Body of pancreas (tissue), 4 donors: Measurements from ENCODE around the gene DIP2B. TPM values are rescaled to one million over a fixed set of nuclear protein-coding genes. Genes with fewer than 3 reads are reported as not detected.

Source experiments
- ATAC-seq: fragments of 150-250 bp; one replicate; pipeline ENCODE4 v1.9.1; 2016
- DNase-seq, 4 donors: peaks; one replicate each; pipeline ENCODE4 v3.0.0-alpha.2; 2019
- H3K27ac ChIP-seq, 4 donors: fragments of 200-600 bp; sonication (generic); 1 replicate in 3 of 4; 2 replicates in 1 of 4; pipeline versions ENCODE4 v1.5.1 to v1.6.1; 2016 to 2019; ENCODE audit warnings: mild to moderate bottlenecking in 1 of 4, mixed read lengths in 1 of 4, moderate library complexity in 1 of 4
- H3K27me3 ChIP-seq, 2 donors: fragments of 200-600 bp; sonication (generic); one replicate each; pipeline ENCODE4 v1.6.0; 2016; ENCODE audit warnings: mild to moderate bottlenecking in 1 of 2
- H3K36me3 ChIP-seq, 2 donors: fragments of 200-600 bp; sonication (generic); replicated peaks in 1 of 2; 2 replicates each; pipeline ENCODE4 v1.5.1; 2016; ENCODE audit warnings: low read depth in 2 of 2; ENCODE audit not compliant: insufficient read depth in 1 of 2
- H3K4me1 ChIP-seq: fragments of 200-600 bp; sonication (generic); one replicate; pipeline ENCODE4 v1.6.0; 2016
- H3K4me3 ChIP-seq, 2 donors: fragments of 200-600 bp; sonication (generic); 1 replicate in 1 of 2; 2 replicates in 1 of 2; pipeline ENCODE4 v1.5.1; 2016 to 2019
- H3K9me3 ChIP-seq, 3 donors: fragments of 200-600 bp; sonication (generic); 1 replicate in 2 of 3; 2 replicates in 1 of 3; pipeline ENCODE4 v1.5.1; 2016
- POLR2A ChIP-seq, 3 donors: fragments of 450-650 bp; IDR thresholded peaks; one replicate each; pipeline ENCODE4 v1.6.1; 2016; ENCODE audit warnings: antibody characterized with exemption in 3 of 3, mild to moderate bottlenecking in 2 of 3
- WGBS, 2 donors: methylation state at CpG; one replicate each; pipeline ENCODE4 v1.1.5; 2017; 5-methylcytosine and 5-hydroxymethylcytosine counted together
- intact Hi-C: fragments of 100-400 bp; cut with DNase I; formaldehyde crosslinking; loops from one replicate; pipeline ENCODE4 v1.15.1; 2023
- total RNA-seq, 2 donors: library from RNA; depleted of rRNA; stranded (reverse); fragments of >200 nt; gene quantifications; one replicate each; pipeline ENCODE4 v1.1.0, GENCODE V29; 2016
- TF ChIP-seq, protein P1 (sequence below), 7 experiments: fragments of 450-650 bp in 4 of 7; fragments of 200-600 bp in 3 of 7; sonication (generic) in 3 of 7; IDR thresholded peaks; one replicate each; pipeline ENCODE4 v1.5.1; 2016 to 2019; ENCODE audit warnings: antibody characterized with exemption in 7 of 7

Gene DIP2B
- total RNA-seq, 2 donors from 2014 or later, result 15.8 to 28.7 TPM

DNA sequence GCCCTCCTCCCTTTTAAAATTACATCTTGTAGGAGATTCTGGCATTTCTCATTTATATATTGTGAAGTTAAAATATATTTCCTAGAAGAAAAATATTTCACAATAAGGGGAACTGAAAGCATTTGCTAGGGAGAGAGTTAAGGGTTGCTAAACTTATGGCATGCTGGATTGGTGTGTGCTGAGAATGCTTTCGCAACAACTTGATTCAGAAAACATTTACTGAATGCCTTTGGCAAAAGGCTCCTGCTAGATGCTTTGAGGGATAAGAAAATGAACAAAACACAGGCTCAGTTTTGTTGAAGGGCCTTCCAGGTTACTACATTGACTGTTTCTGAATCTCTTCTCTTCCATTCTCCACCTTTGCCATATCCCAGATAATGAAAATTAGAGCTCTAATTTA lies 67.5 kb downstream of the DIP2B start:
- intact Hi-C loops, result no loop called here
- DNase-seq, result peak in 2 of 4 donors; percentile 28 to 51
- H3K27me3 ChIP-seq, result no peaks in the 10 kb centered on the region
- peak overlapping the region in 2 of 4 donors; percentile 31 to 38 for H3K27ac ChIP-seq
- H3K4me1 ChIP-seq, result peaks cover 76% of the 10 kb centered on the region
- H3K4me3 ChIP-seq, result no peak overlapping the region
- H3K36me3 ChIP-seq, result no peaks in the 10 kb centered on the region
- TF ChIP-seq POLR2A (IDR thresholded peaks at IDR 0.05), result no peak
- TF ChIP-seq, protein P1, sequence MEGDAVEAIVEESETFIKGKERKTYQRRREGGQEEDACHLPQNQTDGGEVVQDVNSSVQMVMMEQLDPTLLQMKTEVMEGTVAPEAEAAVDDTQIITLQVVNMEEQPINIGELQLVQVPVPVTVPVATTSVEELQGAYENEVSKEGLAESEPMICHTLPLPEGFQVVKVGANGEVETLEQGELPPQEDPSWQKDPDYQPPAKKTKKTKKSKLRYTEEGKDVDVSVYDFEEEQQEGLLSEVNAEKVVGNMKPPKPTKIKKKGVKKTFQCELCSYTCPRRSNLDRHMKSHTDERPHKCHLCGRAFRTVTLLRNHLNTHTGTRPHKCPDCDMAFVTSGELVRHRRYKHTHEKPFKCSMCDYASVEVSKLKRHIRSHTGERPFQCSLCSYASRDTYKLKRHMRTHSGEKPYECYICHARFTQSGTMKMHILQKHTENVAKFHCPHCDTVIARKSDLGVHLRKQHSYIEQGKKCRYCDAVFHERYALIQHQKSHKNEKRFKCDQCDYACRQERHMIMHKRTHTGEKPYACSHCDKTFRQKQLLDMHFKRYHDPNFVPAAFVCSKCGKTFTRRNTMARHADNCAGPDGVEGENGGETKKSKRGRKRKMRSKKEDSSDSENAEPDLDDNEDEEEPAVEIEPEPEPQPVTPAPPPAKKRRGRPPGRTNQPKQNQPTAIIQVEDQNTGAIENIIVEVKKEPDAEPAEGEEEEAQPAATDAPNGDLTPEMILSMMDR (IDR thresholded peaks at IDR 0.05), result no peak
- no peaks in the 10 kb centered on the region for H3K9me3 ChIP-seq
- ATAC-seq, result peak; percentile 65
- whole genome bisulfite sequencing, 2 donors, result 13 to 24% methylated on average over 1 of the region's 1 CpG

DNA sequence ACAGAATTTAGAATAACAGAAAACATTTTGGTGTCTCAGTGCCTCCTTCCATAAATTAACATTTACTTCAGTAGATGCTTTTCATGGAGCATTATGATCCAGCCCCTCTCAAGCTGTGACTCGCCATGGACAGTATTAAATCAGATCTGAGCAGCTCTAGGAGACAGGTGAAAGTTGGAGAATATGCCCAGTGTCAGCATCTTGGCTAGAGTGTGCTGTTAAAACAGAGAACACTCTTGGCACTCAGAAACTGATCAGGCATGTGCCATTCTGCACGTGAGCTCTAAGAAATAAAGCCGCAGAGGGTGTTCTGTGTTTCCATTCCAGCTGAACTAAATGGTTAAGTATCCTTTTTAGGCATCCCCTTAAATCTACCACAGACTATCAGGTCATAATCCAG lies 68.0 kb downstream of the DIP2B start:
- no peaks in the 10 kb centered on the region for H3K27me3 ChIP-seq
- DNase-seq, result no peak
- WGBS, 2 donors, result 61 to 67% methylated on average over 3 of the region's 3 CpGs
- H3K36me3 ChIP-seq, result no peaks in the 10 kb centered on the region
- intact Hi-C loops, result no loop called here
- H3K4me3 ChIP-seq, result no peak overlapping the region
- TF ChIP-seq, protein P1 (IDR thresholded peaks at IDR 0.05), result no peak
- no peak for TF ChIP-seq POLR2A (IDR thresholded peaks at IDR 0.05)
- no peaks in the 10 kb centered on the region for H3K9me3 ChIP-seq
- H3K27ac ChIP-seq, result peak overlapping the region in 2 of 4 donors; percentile 31 to 38
- H3K4me1 ChIP-seq, result peaks cover 71% of the 10 kb centered on the region
- no peak for ATAC-seq

DNA sequence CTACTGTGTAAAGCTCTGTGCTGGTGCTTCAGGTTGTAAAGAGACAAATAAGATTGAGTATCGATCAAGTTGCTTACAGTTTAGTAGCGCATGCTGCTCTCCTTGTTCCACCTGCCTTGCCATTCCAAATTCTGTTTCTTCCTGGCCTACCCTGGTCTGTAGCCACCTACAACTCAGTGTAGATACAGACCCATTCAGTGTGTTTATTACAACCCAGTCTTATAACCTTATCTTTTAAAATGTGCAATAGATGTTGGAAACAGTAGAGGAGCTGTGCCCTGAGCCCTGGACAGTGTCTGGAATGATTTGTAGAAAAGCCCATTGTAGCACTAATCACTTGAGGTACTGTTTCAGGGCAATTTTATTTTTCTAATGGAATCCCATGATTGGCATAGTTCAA lies 68.5 kb downstream of the DIP2B start:
- peaks cover 66% of the 10 kb centered on the region for H3K4me1 ChIP-seq
- intact Hi-C loops, result no loop called here
- no peaks in the 10 kb centered on the region for H3K27me3 ChIP-seq
- TF ChIP-seq, protein P1 (IDR thresholded peaks at IDR 0.05), result no peak
- no peak for TF ChIP-seq POLR2A (IDR thresholded peaks at IDR 0.05)
- DNase-seq, result no peak
- H3K36me3 ChIP-seq, result no peaks in the 10 kb centered on the region
- peak overlapping the region in 1 of 4 donors; percentile 38 for H3K27ac ChIP-seq
- no peak overlapping the region for H3K4me3 ChIP-seq
- no peak for ATAC-seq
- H3K9me3 ChIP-seq, result no peaks in the 10 kb centered on the region
- WGBS, 2 donors, result 79 to 100% methylated on average over 2 of the region's 2 CpGs

DNA sequence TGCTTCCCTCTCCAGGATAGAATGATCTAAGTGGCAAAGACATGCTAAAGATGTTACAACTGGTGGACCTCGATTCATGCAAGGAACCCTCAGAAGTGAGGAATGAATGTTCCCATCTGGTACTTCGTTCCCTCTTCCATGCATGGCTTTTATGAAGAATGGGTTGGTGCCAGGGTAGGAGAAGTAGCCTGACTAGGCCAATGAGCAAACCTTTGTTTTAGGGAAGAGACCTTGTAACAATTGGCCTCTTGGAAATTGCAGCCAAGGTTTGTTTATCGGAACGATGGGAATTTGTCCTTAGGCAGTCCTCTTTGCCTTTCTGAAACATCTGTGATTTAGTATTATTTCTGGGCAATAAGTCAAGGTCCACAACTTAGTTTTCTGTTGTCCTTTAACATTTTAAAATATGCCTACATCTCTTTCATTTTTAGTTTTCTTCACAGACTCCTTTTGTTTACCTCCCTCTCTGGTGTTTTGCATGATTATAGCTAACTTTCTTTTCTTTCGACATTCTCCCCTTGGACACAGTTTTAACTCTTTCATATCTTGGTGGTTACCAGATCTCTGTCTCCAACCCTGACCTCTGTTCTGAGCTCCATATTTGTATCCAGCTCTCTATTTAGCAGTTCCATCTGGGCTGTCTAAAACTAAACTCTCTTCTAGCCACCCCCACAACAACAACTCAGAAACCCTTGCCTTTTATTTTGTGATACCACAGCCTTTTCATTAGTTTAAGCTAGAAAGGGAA lies 70.0 kb downstream of the DIP2B start:
- no peaks in the 10 kb centered on the region for H3K36me3 ChIP-seq
- WGBS, 2 donors, result 34 to 41% methylated on average over 5 of the region's 5 CpGs

More for the DNA sequence above, 70.0 kb downstream of the DIP2B start:
- no peak for TF ChIP-seq POLR2A (IDR thresholded peaks at IDR 0.05)
- TF ChIP-seq, protein P1 (IDR thresholded peaks at IDR 0.05), result no peak
- DNase-seq (no peak), ATAC-seq (no peak)
- H3K4me1 ChIP-seq, result peaks cover 55% of the 10 kb centered on the region
- intact Hi-C loops, result no loop called here
- H3K9me3 ChIP-seq, result no peaks in the 10 kb centered on the region
- peak overlapping the region in 3 of 4 donors; percentile 12 to 38 (median 19) for H3K27ac ChIP-seq
- H3K27me3 ChIP-seq, result no peaks in the 10 kb centered on the region
- H3K4me3 ChIP-seq, result no peak overlapping the region
